ENCODE results near the gene AFMID.

DNA sequence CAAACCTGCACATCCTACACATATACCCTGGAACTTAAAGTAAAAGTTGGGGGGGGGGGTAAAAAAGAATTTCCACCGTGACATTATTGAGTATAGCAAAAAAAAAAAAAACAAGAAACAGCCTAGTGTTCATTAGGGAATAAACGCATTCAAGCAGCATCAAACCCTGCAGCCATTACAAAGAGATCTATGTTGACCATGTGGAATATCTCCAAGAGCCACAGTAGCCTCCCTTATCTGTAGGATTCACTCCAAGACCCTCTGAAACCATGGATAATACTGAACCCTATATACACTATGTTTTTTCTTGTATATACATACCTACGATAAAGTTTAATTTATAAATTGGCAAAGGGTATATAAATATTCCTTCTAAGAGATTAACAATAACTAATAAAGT, 21.3 kb downstream of the AFMID start:
- TF ChIP-seq CTCF (IDR thresholded peaks at IDR 0.05) = no peak
- TF ChIP-seq POLR2A (IDR thresholded peaks at IDR 0.05) = no peak

Measured in ovary (tissue), 3 donors.